Endothelial cell (in vitro differentiated cells): ENCODE measurements around the gene FIGLA. TPM values are rescaled to one million over a fixed set of nuclear protein-coding genes. Genes with fewer than 3 reads are reported as not detected.

Experiments used
- DNase-seq: peaks from one replicate; pipeline ENCODE4 v3.0.0; 2021; ENCODE audit warnings: low spot score
- H3K27ac Mint-ChIP-seq: one replicate; pipeline ENCODE4 v1.8.0; 2021; ENCODE audit warnings: mixed read lengths, inconsistent platforms; ENCODE audit not compliant: unreplicated experiment
- H3K27me3 Mint-ChIP-seq: one replicate; pipeline ENCODE4 v1.8.0; 2021; ENCODE audit warnings: mild to moderate bottlenecking, moderate library complexity, mixed read lengths, inconsistent platforms; ENCODE audit not compliant: unreplicated experiment
- H3K36me3 Mint-ChIP-seq: one replicate; pipeline ENCODE4 v1.8.0; 2021; ENCODE audit warnings: mild to moderate bottlenecking, low read depth, mixed read lengths, inconsistent platforms; ENCODE audit not compliant: unreplicated experiment
- H3K4me1 Mint-ChIP-seq: one replicate; pipeline ENCODE4 v1.8.0; 2021; ENCODE audit warnings: mild to moderate bottlenecking, mixed read lengths, inconsistent platforms; ENCODE audit not compliant: unreplicated experiment
- H3K4me3 Mint-ChIP-seq: one replicate; pipeline ENCODE4 v1.8.0; 2021; ENCODE audit warnings: mild to moderate bottlenecking, mixed read lengths, inconsistent platforms; ENCODE audit not compliant: unreplicated experiment
- H3K9me3 Mint-ChIP-seq: one replicate; pipeline ENCODE4 v1.8.0; 2021; ENCODE audit warnings: mixed read lengths, inconsistent platforms; ENCODE audit not compliant: unreplicated experiment
- CTCF ChIP-seq: fragments of 200-600 bp; sonication (generic); IDR thresholded peaks from one replicate; pipeline ENCODE4 v1.5.0; 2021; ENCODE audit warnings: antibody characterized with exemption; ENCODE audit not compliant: unreplicated experiment
- total RNA-seq: library from RNA; stranded (reverse); fragmentation: NEBNext Ultra II Directional; extraction: Animal tissue kit (Norgen Biotek cat#: 25700); gene quantifications from one replicate; pipeline ENCODE4 v1.2.1, GENCODE V29; 2021; ENCODE audit not compliant: unreplicated experiment

Gene FIGLA
- total RNA-seq, 1 donor from 2014 or later: not detected

GRCh38 chr2:70785137-70785911 is 5.1 kb downstream of the FIGLA start:
- Mint-ChIP-seq H3K9me3 (no peaks in the 10 kb centered on the region), H3K4me1 (peaks cover 11% of the 10 kb centered on the region), H3K4me3 (no peak overlapping the region), H3K27ac (no peak overlapping the region), H3K36me3 (no peaks in the 10 kb centered on the region), H3K27me3 (no peaks in the 10 kb centered on the region)
- no peak for TF ChIP-seq CTCF
- DNase-seq: peak; percentile 40

- TF ChIP-seq CTCF: no peak
- Mint-ChIP-seq H3K4me3 (no peak overlapping the region), H3K27me3 (no peaks in the 10 kb centered on the region), H3K36me3 (no peaks in the 10 kb centered on the region), H3K27ac (no peak overlapping the region), H3K9me3 (no peaks in the 10 kb centered on the region), H3K4me1 (peaks cover 6% of the 10 kb centered on the region)
- DNase-seq: no peak
These were observed 6.1 kb downstream of the FIGLA start for GRCh38 chr2:70784320-70784719.

GRCh38 chr2:70779911-70780545 is 10.4 kb downstream of the FIGLA start:
- no peaks in the 10 kb centered on the region for H3K4me1 Mint-ChIP-seq
- H3K36me3 Mint-ChIP-seq: no peaks in the 10 kb centered on the region
- no peak overlapping the region for H3K4me3 Mint-ChIP-seq
- H3K27ac Mint-ChIP-seq: no peak overlapping the region
- H3K27me3 Mint-ChIP-seq: no peaks in the 10 kb centered on the region
- no peak for TF ChIP-seq CTCF
- H3K9me3 Mint-ChIP-seq: no peaks in the 10 kb centered on the region
- no peak for DNase-seq

- Mint-ChIP-seq H3K27ac (no peak overlapping the region), H3K4me1 (no peaks in the 10 kb centered on the region), H3K27me3 (no peaks in the 10 kb centered on the region), H3K9me3 (no peaks in the 10 kb centered on the region), H3K4me3 (no peak overlapping the region), H3K36me3 (no peaks in the 10 kb centered on the region)
- TF ChIP-seq CTCF: no peak
- DNase-seq: no peak
These were observed 11.0 kb downstream of the FIGLA start for GRCh38 chr2:70779491-70779890.

- Mint-ChIP-seq H3K9me3 (no peaks in the 10 kb centered on the region), H3K27ac (no peak overlapping the region), H3K4me3 (no peak overlapping the region), H3K27me3 (no peaks in the 10 kb centered on the region), H3K36me3 (no peaks in the 10 kb centered on the region), H3K4me1 (no peaks in the 10 kb centered on the region)
- TF ChIP-seq CTCF: no peak
- DNase-seq: no peak
These were observed 11.8 kb downstream of the FIGLA start for GRCh38 chr2:70778676-70779075.
